Osteocyte (in vitro differentiated cells): ENCODE measurements around the gene NCEH1. TPM values are rescaled to one million over a fixed set of nuclear protein-coding genes. Genes with fewer than 3 reads are reported as not detected.
"Not testable (repeated sequence)": the region's sequence is repeated elsewhere in the genome, so short reads cannot be mapped to it uniquely, and the experiment has no call there.

ENCODE experiments used
- DNase-seq: peaks from one replicate; pipeline ENCODE4 v3.0.0; 2021; ENCODE audit warnings: mixed read lengths; ENCODE audit not compliant: unreplicated experiment; ENCODE audit errors: extremely low spot score
- H3K27ac Mint-ChIP-seq: one replicate; pipeline ENCODE4 v1.8.0; 2021; ENCODE audit warnings: mild to moderate bottlenecking, mixed read lengths; ENCODE audit not compliant: unreplicated experiment
- H3K27me3 Mint-ChIP-seq: one replicate; pipeline ENCODE4 v1.8.0; 2021; ENCODE audit warnings: mixed read lengths; ENCODE audit not compliant: unreplicated experiment
- H3K36me3 Mint-ChIP-seq: one replicate; pipeline ENCODE4 v1.8.0; 2021; ENCODE audit warnings: mixed read lengths; ENCODE audit not compliant: unreplicated experiment
- H3K4me1 Mint-ChIP-seq: one replicate; pipeline ENCODE4 v1.8.0; 2021; ENCODE audit warnings: mixed read lengths; ENCODE audit not compliant: unreplicated experiment
- H3K4me3 Mint-ChIP-seq: one replicate; pipeline ENCODE4 v1.8.0; 2021; ENCODE audit warnings: mild to moderate bottlenecking, moderate library complexity, mixed read lengths; ENCODE audit not compliant: unreplicated experiment
- H3K9me3 Mint-ChIP-seq: one replicate; pipeline ENCODE4 v1.8.0; 2021; ENCODE audit warnings: mixed read lengths; ENCODE audit not compliant: unreplicated experiment
- CTCF ChIP-seq: fragments of 200-600 bp; sonication (generic); IDR thresholded peaks from 2 replicates; pipeline ENCODE4 v1.5.0; 2021; ENCODE audit warnings: antibody characterized with exemption, mild to moderate bottlenecking, moderate library complexity
- long read RNA-seq: library from polyadenylated mRNA; unstranded; transcript quantifications from one replicate; pipeline ENCODE4 v2.0.0, GENCODE V29; 2021
- total RNA-seq: library from RNA; stranded (reverse); gene quantifications from 2 replicates; pipeline ENCODE4 v1.2.1, GENCODE V29; 2021

Gene NCEH1
- 6.7 and 8.1 TPM in 2 replicates for total RNA-seq
- long read RNA-seq, full-length matches to known transcripts = 12 of 16 reads
- long read RNA-seq, partial matches to known transcripts = 0 of 16 reads
- long read RNA-seq, other reads (novel, unspliced or antisense) = 4 of 16 reads

- no peaks in the 10 kb centered on the region for H3K9me3 Mint-ChIP-seq
- peak; percentile 80 for TF ChIP-seq CTCF
- H3K27me3 Mint-ChIP-seq = no peaks in the 10 kb centered on the region
- H3K4me3 Mint-ChIP-seq = peak within 1 kb of the TSS; percentile 90
- H3K36me3 Mint-ChIP-seq = no peaks in the 10 kb centered on the region
- H3K27ac Mint-ChIP-seq = peak within 1 kb of the TSS; percentile 94
- peak; percentile 96 for DNase-seq
- H3K4me1 Mint-ChIP-seq = peaks cover 35% of the 10 kb centered on the region
These were observed at the start of gene NCEH1 for GRCh38 chr3:172710664-172711453. NCEH1 (minus strand) TSS chr3:172711067; CDS start chr3:172710984, 83 bp downstream.

GRCh38 chr3:172760416-172760815, 49.5 kb upstream of the NCEH1 start:
- peaks cover 31% of the 10 kb centered on the region for H3K36me3 Mint-ChIP-seq
- H3K27ac Mint-ChIP-seq = not testable (repeated sequence)

GRCh38 chr3:172753125-172753524, 42.3 kb upstream of the NCEH1 start:
- H3K9me3 Mint-ChIP-seq = no peaks in the 10 kb centered on the region
- H3K4me1 Mint-ChIP-seq = peaks cover 65% of the 10 kb centered on the region
- H3K4me3 Mint-ChIP-seq = no peak overlapping the region
- no peak for DNase-seq
- no peaks in the 10 kb centered on the region for H3K27me3 Mint-ChIP-seq
- peaks cover 4% of the 10 kb centered on the region for H3K36me3 Mint-ChIP-seq
- peak overlapping the region; percentile 69 for H3K27ac Mint-ChIP-seq
- no peak for TF ChIP-seq CTCF

More at GRCh38 chr3:172760416-172760815, 49.5 kb upstream of the NCEH1 start:
- not testable (repeated sequence) for H3K27me3 Mint-ChIP-seq, H3K9me3 Mint-ChIP-seq, DNase-seq, H3K4me3 Mint-ChIP-seq
- H3K4me1 Mint-ChIP-seq = peaks cover 14% of the 10 kb centered on the region

GRCh38 chr3:172752651-172753050, 41.8 kb upstream of the NCEH1 start:
- DNase-seq = no peak
- Mint-ChIP-seq H3K4me1 (peaks cover 63% of the 10 kb centered on the region), H3K27ac (peak overlapping the region; percentile 98), H3K4me3 (no peak overlapping the region), H3K27me3 (no peaks in the 10 kb centered on the region), H3K36me3 (no peaks in the 10 kb centered on the region), H3K9me3 (no peaks in the 10 kb centered on the region)
- no peak for TF ChIP-seq CTCF

GRCh38 chr3:172751175-172751704, 40.4 kb upstream of the NCEH1 start:
- Mint-ChIP-seq H3K9me3 (no peaks in the 10 kb centered on the region), H3K36me3 (no peaks in the 10 kb centered on the region), H3K4me1 (peaks cover 67% of the 10 kb centered on the region), H3K27ac (peak overlapping the region; percentile 98), H3K4me3 (peak overlapping the region; percentile 100), H3K27me3 (no peaks in the 10 kb centered on the region)
- DNase-seq = no peak
- no peak for TF ChIP-seq CTCF
